HepG2 (cell line): ENCODE data around the gene BYSL. TPM values are rescaled to one million over a fixed set of nuclear protein-coding genes. Genes with fewer than 3 reads are reported as not detected.

Source experiments
- ARID3A ChIP-seq: IDR thresholded peaks from 2 replicates; pipeline ENCODE4 v1.6.1; 2012; ENCODE audit warnings: low read depth, low read length, improper control_type of control experiment
- CCDC6 ChIP-seq: sonication (generic); formaldehyde crosslinking; IDR thresholded peaks from 2 replicates; pipeline ENCODE4 v1.8.1; 2022; ENCODE audit warnings: mild to moderate bottlenecking, missing genetic modification reagents, moderate library complexity
- DNMT1 ChIP-seq: sonication (generic); formaldehyde crosslinking; IDR thresholded peaks from 2 replicates; pipeline ENCODE4 v1.5.1; 2020; ENCODE audit warnings: mild to moderate bottlenecking, missing genetic modification reagents
- GATAD1 ChIP-seq: IDR thresholded peaks from 2 replicates; pipeline ENCODE4 v1.6.1; 2016; ENCODE audit warnings: missing genetic modification reagents, missing compliant biosample characterization
- HDAC6 ChIP-seq: fragments of 200-600 bp; sonication (generic); IDR thresholded peaks from 2 replicates; pipeline ENCODE4 v1.7.0; 2017; ENCODE audit warnings: mild to moderate bottlenecking, antibody characterized with exemption, low read length, low read depth
- HMG20B ChIP-seq: conservative IDR thresholded peaks from 2 replicates; pipeline ENCODE4 v1.6.1; 2016; ENCODE audit warnings: missing genetic modification reagents, missing compliant biosample characterization
- HOXA5 ChIP-seq: sonication (generic); formaldehyde crosslinking; IDR thresholded peaks from 2 replicates; pipeline ENCODE4 v1.4.0; 2020; ENCODE audit warnings: missing genetic modification reagents
- JUND ChIP-seq: sonication (generic); formaldehyde crosslinking; IDR thresholded peaks from 2 replicates; pipeline ENCODE4 v1.8.0; 2022; ENCODE audit warnings: mild to moderate bottlenecking, missing genetic modification reagents
- KDM1A ChIP-seq: IDR thresholded peaks from 2 replicates; pipeline ENCODE4 v1.6.1; 2016; ENCODE audit warnings: missing compliant biosample characterization
- PITX1 ChIP-seq: sonication (generic); formaldehyde crosslinking; IDR thresholded peaks from 2 replicates; pipeline ENCODE4 v1.5.1; 2020; ENCODE audit warnings: mild to moderate bottlenecking, missing genetic modification reagents
- RBFOX2 ChIP-seq: fragments of 200-400 bp; formaldehyde crosslinking; IDR thresholded peaks from 2 replicates; pipeline ENCODE4 v1.6.1; 2017; ENCODE audit warnings: low read depth, mild to moderate bottlenecking, low read length
- SRSF1 ChIP-seq: fragments of 200-400 bp; formaldehyde crosslinking; optimal IDR thresholded peaks from 2 replicates; pipeline ENCODE3; 2017; ENCODE audit warnings: mild to moderate bottlenecking, low read depth, low read length, moderate library complexity
- STAG1 ChIP-seq: sonication (generic); formaldehyde crosslinking; IDR thresholded peaks from 2 replicates; pipeline ENCODE4 v1.4.0; 2020; ENCODE audit warnings: missing genetic modification reagents
- XRCC5 ChIP-seq: fragments of 200-400 bp; formaldehyde crosslinking; optimal IDR thresholded peaks from 2 replicates; pipeline ENCODE3; 2017; ENCODE audit warnings: mild to moderate bottlenecking, low read length
- ZNF160 ChIP-seq: sonication (generic); formaldehyde crosslinking; IDR thresholded peaks from 2 replicates; pipeline ENCODE4 v1.8.0; 2022; ENCODE audit warnings: mild to moderate bottlenecking, inconsistent platforms, missing genetic modification reagents
- ZNF432 ChIP-seq: sonication (generic); formaldehyde crosslinking; IDR thresholded peaks from 2 replicates; pipeline ENCODE4 v1.5.0; 2020; ENCODE audit warnings: missing genetic modification reagents, mild to moderate bottlenecking, borderline replicate concordance
- ZNF552 ChIP-seq: sonication (generic); formaldehyde crosslinking; IDR thresholded peaks from 2 replicates; pipeline ENCODE4 v1.9.0; 2022; ENCODE audit warnings: missing genetic modification reagents, mild to moderate bottlenecking, borderline replicate concordance
- ZNF598 ChIP-seq: sonication (generic); formaldehyde crosslinking; IDR thresholded peaks from 2 replicates; pipeline ENCODE4 v1.5.1; 2020; ENCODE audit warnings: mild to moderate bottlenecking, missing genetic modification reagents, borderline replicate concordance
- ZNF687 ChIP-seq: sonication (generic); formaldehyde crosslinking; IDR thresholded peaks from 2 replicates; pipeline ENCODE4 v1.5.1; 2020; ENCODE audit warnings: mild to moderate bottlenecking, missing genetic modification reagents, moderate library complexity
- polyA plus RNA-seq, 8 experiments: library from polyadenylated mRNA; depleted of rRNA in 3 of 8; stranded (reverse) in 7 of 8; unstranded in 1 of 8; fragments of >200 nt; fragmentation: Illumina TruSeq in 4 of 8; extraction: Trizol in 4 of 8; gene quantifications; 2 replicates each; pipeline versions ENCODE4 v1.2.1 to v1.2.3, GENCODE V29; 2011 to 2016; ENCODE audit warnings: low read depth in 4 of 8, missing spikeins in 1 of 8, mixed read lengths in 1 of 8; ENCODE audit not compliant: insufficient read depth in 1 of 8
- total RNA-seq, 5 experiments: library from RNA; depleted of rRNA; stranded (reverse); fragments of >200 nt; fragmentation: Illumina TruSeq; extraction: Trizol; gene quantifications; 2 replicates each; pipeline ENCODE4 v1.2.3, GENCODE V29; 2016; ENCODE audit warnings: low read depth in 1 of 5
- TF ChIP-seq, protein P1 (sequence below): sonication (generic); formaldehyde crosslinking; IDR thresholded peaks from 2 replicates; pipeline ENCODE4 v1.4.0; 2020; ENCODE audit warnings: mild to moderate bottlenecking, missing genetic modification reagents
- TF ChIP-seq, protein P2 (sequence below): sonication (generic); formaldehyde crosslinking; IDR thresholded peaks from 2 replicates; pipeline ENCODE4 v1.8.0; 2022; ENCODE audit warnings: low read depth, missing genetic modification reagents

BYSL gene
- total and polyA plus RNA-seq, 2 of the 13 experiments (the other 11 are each of a cell fraction or from before 2014, with no cell fraction given): 27.9 to 28.6 TPM

- TF ChIP-seq, protein P1, sequence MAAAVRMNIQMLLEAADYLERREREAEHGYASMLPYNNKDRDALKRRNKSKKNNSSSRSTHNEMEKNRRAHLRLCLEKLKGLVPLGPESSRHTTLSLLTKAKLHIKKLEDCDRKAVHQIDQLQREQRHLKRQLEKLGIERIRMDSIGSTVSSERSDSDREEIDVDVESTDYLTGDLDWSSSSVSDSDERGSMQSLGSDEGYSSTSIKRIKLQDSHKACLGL (CRISPR knock-in tag): no peak
- TF ChIP-seq, protein P2, sequence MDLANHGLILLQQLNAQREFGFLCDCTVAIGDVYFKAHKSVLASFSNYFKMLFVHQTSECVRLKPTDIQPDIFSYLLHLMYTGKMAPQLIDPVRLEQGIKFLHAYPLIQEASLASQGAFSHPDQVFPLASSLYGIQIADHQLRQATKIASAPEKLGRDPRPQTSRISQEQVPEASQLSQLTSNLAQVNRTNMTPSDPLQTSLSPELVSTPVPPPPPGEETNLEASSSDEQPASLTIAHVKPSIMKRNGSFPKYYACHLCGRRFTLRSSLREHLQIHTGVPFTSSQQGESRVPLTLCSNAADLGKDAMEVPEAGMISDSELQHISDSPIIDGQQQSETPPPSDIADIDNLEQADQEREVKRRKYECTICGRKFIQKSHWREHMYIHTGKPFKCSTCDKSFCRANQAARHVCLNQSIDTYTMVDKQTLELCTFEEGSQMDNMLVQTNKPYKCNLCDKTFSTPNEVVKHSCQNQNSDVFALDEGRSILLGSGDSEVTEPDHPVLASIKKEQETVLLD: no peak
- TF ChIP-seq KDM1A: no peak
- no peak for TF ChIP-seq HOXA5 (CRISPR knock-in tag)
- TF ChIP-seq DNMT1: no peak
- no peak for TF ChIP-seq ZNF432 (CRISPR knock-in tag)
- TF ChIP-seq RBFOX2: peak; percentile 0; the same call in 1 of the 2 replicates
- TF ChIP-seq ZNF687: peak; percentile 26
- no peak for TF ChIP-seq SRSF1
- peak; percentile 69 for TF ChIP-seq STAG1 (CRISPR knock-in tag)
- TF ChIP-seq CCDC6 (CRISPR knock-in tag): 0 out of 2 replicates have a peak, but pooled peaks have one; percentile 20
- no peak for TF ChIP-seq HMG20B (CRISPR knock-in tag)
- peak; percentile 89 for TF ChIP-seq XRCC5
- no peak for TF ChIP-seq HDAC6
- TF ChIP-seq ZNF160 (CRISPR knock-in tag): no peak
- no peak for TF ChIP-seq ZNF598 (CRISPR knock-in tag)
- TF ChIP-seq ZNF552 (CRISPR knock-in tag): no peak
- no peak for TF ChIP-seq JUND (CRISPR knock-in tag)
- no peak for TF ChIP-seq ARID3A
- no peak; the same call in 1 of the 2 replicates for TF ChIP-seq GATAD1 (CRISPR knock-in tag)
- TF ChIP-seq PITX1: peak; percentile 55; the same call in 1 of the 2 replicates
These were observed 15.0 kb downstream of the BYSL start (continued) for GRCh38 chr6:41936073-41936837.
